WTC11 (cell line): ENCODE data around the gene PAWR. TPM values are rescaled to one million over a fixed set of nuclear protein-coding genes. Genes with fewer than 3 reads are reported as not detected.

Source experiments
- ATAC-seq: fragments of 200-7000 bp; cut with Tn5 transposase; 2 replicates; pipeline ENCODE4 v1.10.0; 2021; ENCODE audit warnings: mild to moderate bottlenecking, moderate library complexity
- CTCF ChIA-PET: fragments of 300-600 bp; sonication (Branson Sonifier 250); formaldehyde crosslinking; loops from one replicate; lab custom pipeline; 2021; ENCODE audit warnings: antibody characterized with exemption; lab: Charles Lee
- POLR2A ChIA-PET: fragments of 350-600 bp; sonication (Branson Sonifier 250); formaldehyde crosslinking; loops from one replicate; lab custom pipeline; 2021; ENCODE audit warnings: antibody characterized with exemption; lab: Charles Lee
- DNase-seq: peaks from one replicate; pipeline ENCODE4 v3.0.0; 2021; ENCODE audit warnings: low spot score
- H3K27ac Mint-ChIP-seq: 2 replicates; pipeline ENCODE4 v1.8.0; 2021; ENCODE audit warnings: mixed read lengths
- H3K27me3 Mint-ChIP-seq: 2 replicates; pipeline ENCODE4 v1.8.0; 2021; ENCODE audit warnings: low read depth, mild to moderate bottlenecking, moderate library complexity, mixed read lengths
- H3K36me3 Mint-ChIP-seq: 2 replicates; pipeline ENCODE4 v1.8.0; 2021; ENCODE audit warnings: mixed read lengths
- H3K4me1 Mint-ChIP-seq: 2 replicates; pipeline ENCODE4 v1.8.0; 2022; ENCODE audit warnings: mixed read lengths
- H3K4me3 Mint-ChIP-seq: 2 replicates; pipeline ENCODE4 v1.8.0; 2021; ENCODE audit warnings: mild to moderate bottlenecking, moderate library complexity, mixed read lengths
- H3K9me3 Mint-ChIP-seq: 2 replicates; pipeline ENCODE4 v1.8.0; 2021; ENCODE audit warnings: mixed read lengths
- ATF1 ChIP-seq: sonication (generic); formaldehyde crosslinking; IDR thresholded peaks from 2 replicates; pipeline ENCODE4 v1.8.1; 2023; ENCODE audit warnings: mild to moderate bottlenecking, moderate library complexity, missing genetic modification reagents
- ATF6 ChIP-seq: sonication (generic); formaldehyde crosslinking; IDR thresholded peaks from 2 replicates; pipeline ENCODE4 v1.8.1; 2023; ENCODE audit warnings: mild to moderate bottlenecking, missing genetic modification reagents
- E2F4 ChIP-seq: sonication (generic); formaldehyde crosslinking; IDR thresholded peaks from 2 replicates; pipeline ENCODE4 v1.8.1; 2022; ENCODE audit warnings: low read depth, mild to moderate bottlenecking, moderate library complexity, missing genetic modification reagents, borderline replicate concordance
- ELF4 ChIP-seq: sonication (generic); formaldehyde crosslinking; IDR thresholded peaks from 2 replicates; pipeline ENCODE4 v1.8.1; 2022; ENCODE audit warnings: low read depth, mild to moderate bottlenecking, moderate library complexity, missing genetic modification reagents
- GRHL2 ChIP-seq: fragments of 250-450 bp; sonication (Bioruptor Pico); IDR thresholded peaks from 2 replicates; pipeline ENCODE4 v1.8.0; 2022; ENCODE audit warnings: mild to moderate bottlenecking, moderate library complexity; ENCODE audit not compliant: insufficient replicate concordance, severe bottlenecking
- NFATC4 ChIP-seq: fragments of 250-450 bp; sonication (Bioruptor Pico); IDR thresholded peaks from 2 replicates; pipeline ENCODE4 v1.9.0; 2021; ENCODE audit warnings: mild to moderate bottlenecking
- NR1H2 ChIP-seq: sonication (generic); formaldehyde crosslinking; IDR thresholded peaks from 2 replicates; pipeline ENCODE4 v1.9.0; 2021; ENCODE audit warnings: mild to moderate bottlenecking, moderate library complexity, missing genetic modification reagents
- RELA ChIP-seq: sonication (generic); formaldehyde crosslinking; IDR thresholded peaks from 2 replicates; pipeline ENCODE4 v1.8.1; 2022; ENCODE audit warnings: missing genetic modification reagents, mild to moderate bottlenecking, borderline replicate concordance
- SMAD3 ChIP-seq: sonication (generic); formaldehyde crosslinking; IDR thresholded peaks from 2 replicates; pipeline ENCODE4 v1.8.0; 2022; ENCODE audit warnings: missing genetic modification reagents, mild to moderate bottlenecking, borderline replicate concordance
- TEAD1 ChIP-seq: sonication (generic); formaldehyde crosslinking; IDR thresholded peaks from 2 replicates; pipeline ENCODE4 v1.8.0; 2022; ENCODE audit warnings: mild to moderate bottlenecking, missing genetic modification reagents
- TEAD4 ChIP-seq: sonication (generic); formaldehyde crosslinking; IDR thresholded peaks from 2 replicates; pipeline ENCODE4 v1.8.0; 2022; ENCODE audit warnings: mild to moderate bottlenecking, missing genetic modification reagents
- TP53 ChIP-seq: sonication (generic); formaldehyde crosslinking; IDR thresholded peaks from 2 replicates; pipeline ENCODE4 v1.8.1; 2023; ENCODE audit warnings: mild to moderate bottlenecking, missing genetic modification reagents
- ZNF121 ChIP-seq: sonication (generic); formaldehyde crosslinking; IDR thresholded peaks from 2 replicates; pipeline ENCODE4 v1.8.0; 2023; ENCODE audit warnings: missing genetic modification reagents
- ZNF281 ChIP-seq: sonication (generic); formaldehyde crosslinking; IDR thresholded peaks from 2 replicates; pipeline ENCODE4 v1.8.0; 2023; ENCODE audit warnings: mild to moderate bottlenecking, missing genetic modification reagents
- ZNF532 ChIP-seq: fragments of 250-450 bp; sonication (Bioruptor Pico); IDR thresholded peaks from 2 replicates; pipeline ENCODE4 v1.9.0; 2021; ENCODE audit warnings: mild to moderate bottlenecking, borderline replicate concordance
- ZNF671 ChIP-seq: fragments of 250-450 bp; sonication (Bioruptor Pico); IDR thresholded peaks from 2 replicates; pipeline ENCODE4 v1.8.0; 2021; ENCODE audit warnings: mild to moderate bottlenecking
- total RNA-seq: library from RNA; stranded (reverse); gene quantifications from 3 replicates; pipeline ENCODE4 v1.2.3, GENCODE V29; 2021
- TF ChIP-seq, protein P1 (sequence below): sonication (generic); formaldehyde crosslinking; IDR thresholded peaks from 2 replicates; pipeline ENCODE4 v1.8.0; 2022; ENCODE audit warnings: mild to moderate bottlenecking, missing genetic modification reagents
- TF ChIP-seq, protein P2 (sequence below): sonication (generic); formaldehyde crosslinking; IDR thresholded peaks from 2 replicates; pipeline ENCODE4 v1.8.1; 2022; ENCODE audit warnings: mild to moderate bottlenecking, missing genetic modification reagents, moderate library complexity, borderline replicate concordance
- TF ChIP-seq, protein P3 (sequence below): sonication (generic); formaldehyde crosslinking; IDR thresholded peaks from 2 replicates; pipeline ENCODE4 v1.8.1; 2023; ENCODE audit warnings: mild to moderate bottlenecking, moderate library complexity, missing genetic modification reagents

PAWR gene
- total RNA-seq, 1 experiment from 2014 or later = 397 TPM

GRCh38 chr12:79707830-79708229, 17.1 kb upstream of the PAWR start (continued):
- TF ChIP-seq, protein P1, sequence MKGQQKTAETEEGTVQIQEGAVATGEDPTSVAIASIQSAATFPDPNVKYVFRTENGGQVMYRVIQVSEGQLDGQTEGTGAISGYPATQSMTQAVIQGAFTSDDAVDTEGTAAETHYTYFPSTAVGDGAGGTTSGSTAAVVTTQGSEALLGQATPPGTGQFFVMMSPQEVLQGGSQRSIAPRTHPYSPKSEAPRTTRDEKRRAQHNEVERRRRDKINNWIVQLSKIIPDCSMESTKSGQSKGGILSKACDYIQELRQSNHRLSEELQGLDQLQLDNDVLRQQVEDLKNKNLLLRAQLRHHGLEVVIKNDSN (CRISPR knock-in tag) = no peak
- TF ChIP-seq E2F4 (CRISPR knock-in tag) (no peak), TP53 (CRISPR knock-in tag) (no peak), TEAD1 (no peak), NR1H2 (no peak), SMAD3 (CRISPR knock-in tag) (no peak), GRHL2 (no peak), ATF1 (CRISPR knock-in tag) (no peak), ATF6 (no peak), RELA (CRISPR knock-in tag) (no peak), ELF4 (CRISPR knock-in tag) (no peak), ZNF671 (CRISPR knock-in tag) (no peak)

- POLR2A ChIA-PET = interaction anchor here (0.8 kb wide), 1 partner anchor 14 kb away, joined by 3 read pairs; no protein-coding TSS in a partner anchor
- H3K4me3 Mint-ChIP-seq = no peak overlapping the region
- no peak overlapping the region for H3K27ac Mint-ChIP-seq
- peaks cover 26% of the 10 kb centered on the region for H3K4me1 Mint-ChIP-seq
- no peak for TF ChIP-seq NFATC4 (CRISPR knock-in tag)
- TF ChIP-seq ZNF532 (CRISPR knock-in tag) = no peak
- TF ChIP-seq ATF6 = no peak
- no peak for TF ChIP-seq ZNF281 (CRISPR knock-in tag)
- no peak for TF ChIP-seq ZNF121 (CRISPR knock-in tag)
- TF ChIP-seq, protein P2, sequence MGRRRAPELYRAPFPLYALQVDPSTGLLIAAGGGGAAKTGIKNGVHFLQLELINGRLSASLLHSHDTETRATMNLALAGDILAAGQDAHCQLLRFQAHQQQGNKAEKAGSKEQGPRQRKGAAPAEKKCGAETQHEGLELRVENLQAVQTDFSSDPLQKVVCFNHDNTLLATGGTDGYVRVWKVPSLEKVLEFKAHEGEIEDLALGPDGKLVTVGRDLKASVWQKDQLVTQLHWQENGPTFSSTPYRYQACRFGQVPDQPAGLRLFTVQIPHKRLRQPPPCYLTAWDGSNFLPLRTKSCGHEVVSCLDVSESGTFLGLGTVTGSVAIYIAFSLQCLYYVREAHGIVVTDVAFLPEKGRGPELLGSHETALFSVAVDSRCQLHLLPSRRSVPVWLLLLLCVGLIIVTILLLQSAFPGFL (CRISPR knock-in tag) = no peak
- no peak for TF ChIP-seq TEAD4 (CRISPR knock-in tag)
- TF ChIP-seq, protein P3, sequence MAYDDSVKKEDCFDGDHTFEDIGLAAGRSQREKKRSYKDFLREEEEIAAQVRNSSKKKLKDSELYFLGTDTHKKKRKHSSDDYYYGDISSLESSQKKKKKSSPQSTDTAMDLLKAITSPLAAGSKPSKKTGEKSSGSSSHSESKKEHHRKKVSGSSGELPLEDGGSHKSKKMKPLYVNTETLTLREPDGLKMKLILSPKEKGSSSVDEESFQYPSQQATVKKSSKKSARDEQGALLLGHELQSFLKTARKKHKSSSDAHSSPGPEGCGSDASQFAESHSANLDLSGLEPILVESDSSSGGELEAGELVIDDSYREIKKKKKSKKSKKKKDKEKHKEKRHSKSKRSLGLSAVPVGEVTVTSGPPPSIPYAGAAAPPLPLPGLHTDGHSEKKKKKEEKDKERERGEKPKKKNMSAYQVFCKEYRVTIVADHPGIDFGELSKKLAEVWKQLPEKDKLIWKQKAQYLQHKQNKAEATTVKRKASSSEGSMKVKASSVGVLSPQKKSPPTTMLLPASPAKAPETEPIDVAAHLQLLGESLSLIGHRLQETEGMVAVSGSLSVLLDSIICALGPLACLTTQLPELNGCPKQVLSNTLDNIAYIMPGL (CRISPR knock-in tag) = no peak
- no peak for ATAC-seq
- DNase-seq = no peak
- H3K27me3 Mint-ChIP-seq = no peaks in the 10 kb centered on the region
- H3K9me3 Mint-ChIP-seq = no peaks in the 10 kb centered on the region
- CTCF ChIA-PET = no interaction called here
- peaks cover 2% of the 10 kb centered on the region; the same call in 1 of the 2 replicates for H3K36me3 Mint-ChIP-seq
These were observed 15.9 kb upstream of the PAWR start for GRCh38 chr12:79706676-79707075.
